HG03469 (cell line): Measurements from ENCODE around the gene ACOXL.
"Not testable (repeated sequence)": the region's sequence is repeated elsewhere in the genome, so short reads cannot be mapped to it uniquely, and the experiment has no call there.

Experiments used
- ATAC-seq: cut with Tn5 transposase; IDR thresholded peaks from one replicate; pipeline ENCODE4 v1.9.1; 2021; ENCODE audit warnings: mild to moderate bottlenecking, moderate library complexity, moderate number of reproducible peaks; ENCODE audit not compliant: unreplicated experiment

ACOXL gene

GRCh38 chr2:110959198-110959597, 226.8 kb downstream of the ACOXL start:
- no peak for ATAC-seq

- ATAC-seq: no peak
These were observed 227.9 kb downstream of the ACOXL start for GRCh38 chr2:110960281-110960680.

GRCh38 chr2:110960954-110961353, 228.6 kb downstream of the ACOXL start:
- no peak for ATAC-seq

- ATAC-seq: not testable (repeated sequence)
These were observed 229.3 kb downstream of the ACOXL start for GRCh38 chr2:110961643-110962042.

GRCh38 chr2:110969696-110970095, 237.3 kb downstream of the ACOXL start:
- ATAC-seq: no peak

GRCh38 chr2:110970201-110970600, 237.8 kb downstream of the ACOXL start:
- no peak for ATAC-seq

- no peak for ATAC-seq
These were observed 239.4 kb downstream of the ACOXL start for GRCh38 chr2:110971811-110972210.

- no peak for ATAC-seq
These were observed 240.9 kb downstream of the ACOXL start for GRCh38 chr2:110973262-110973661.

- ATAC-seq: no peak
These were observed 245.0 kb downstream of the ACOXL start for GRCh38 chr2:110977403-110977802.

- no peak for ATAC-seq
These were observed 245.8 kb downstream of the ACOXL start for GRCh38 chr2:110978148-110978547.

GRCh38 chr2:110978756-110979470, 246.5 kb downstream of the ACOXL start:
- no peak for ATAC-seq

GRCh38 chr2:110979471-110980338, 247.3 kb downstream of the ACOXL start:
- no peak for ATAC-seq

- ATAC-seq: no peak
These were observed 248.1 kb downstream of the ACOXL start for GRCh38 chr2:110980339-110981062.

- no peak for ATAC-seq
These were observed 250.8 kb downstream of the ACOXL start for GRCh38 chr2:110983133-110983532.

- ATAC-seq: no peak
These were observed 252.5 kb downstream of the ACOXL start for GRCh38 chr2:110984694-110985490.

- ATAC-seq: no peak
These were observed 258.1 kb downstream of the ACOXL start for GRCh38 chr2:110990440-110990839.

GRCh38 chr2:110991911-110992310, 259.5 kb downstream of the ACOXL start:
- no peak for ATAC-seq

GRCh38 chr2:110992886-110993285, 260.5 kb downstream of the ACOXL start:
- ATAC-seq: no peak

GRCh38 chr2:110993557-110994231, 261.3 kb downstream of the ACOXL start:
- no peak for ATAC-seq
